Mesangial cell (primary cell): ENCODE data around the gene TLX2. TPM values are rescaled to one million over a fixed set of nuclear protein-coding genes. Genes with fewer than 3 reads are reported as not detected.

Experiments
- total RNA-seq: library from RNA; depleted of rRNA; stranded (reverse); fragments of >200 nt; gene quantifications from 2 replicates; pipeline ENCODE4 v1.2.3, GENCODE V29; 2015

The TLX2 gene
- total RNA-seq: not detected in 2 replicates

GRCh38 chr2:74514368-74515270, at the start of gene TLX2:
Gene TLX2, plus strand, starts transcription at chr2:74514450. Its CDS starts 357 bp downstream, at chr2:74514807.

GRCh38 chr2:74472086-74472944, 41.9 kb upstream of the TLX2 start, which contains the start of gene MRPL53:
Gene MRPL53, minus strand, starts transcription at chr2:74472680. Its CDS starts 20 bp downstream, at chr2:74472660.

GRCh38 chr2:74482801-74483674, 31.2 kb upstream of the TLX2 start, which contains the start of the genes CCDC142 and TTC31:
Gene CCDC142, minus strand, starts transcription at chr2:74482998. Its CDS starts 161 bp downstream, at chr2:74482837.
Gene TTC31, plus strand, starts transcription at chr2:74483081. Its CDS starts 15 bp downstream, at chr2:74483096.

GRCh38 chr2:74499267-74499939, 14.8 kb upstream of the TLX2 start, which contains the start of gene LBX2:
Gene LBX2, minus strand, starts transcription at chr2:74499603. Its CDS starts 66 bp downstream, at chr2:74499537.

GRCh38 chr2:74507145-74507925, 6.9 kb upstream of the TLX2 start, which contains the start of gene PCGF1:
Gene PCGF1, minus strand, starts transcription at chr2:74507695. Its CDS starts 27 bp downstream, at chr2:74507668.

GRCh38 chr2:74525717-74526648, 11.7 kb downstream of the TLX2 start, which contains the start of gene DQX1:
Gene DQX1, minus strand, starts transcription at chr2:74526231. Its CDS starts 502 bp downstream, at chr2:74525729.

GRCh38 chr2:74529357-74530238, 15.3 kb downstream of the TLX2 start, which contains the start of the genes AUP1 and HTRA2:
Gene AUP1, minus strand, starts transcription at chr2:74529706. Its CDS starts 77 bp downstream, at chr2:74529629.
Gene HTRA2, plus strand, starts transcription at chr2:74529933. Its CDS starts 74 bp downstream, at chr2:74530007.

GRCh38 chr2:74553892-74554819, 39.9 kb downstream of the TLX2 start, which contains the start of the genes DOK1 and LOXL3:
Gene DOK1, plus strand, starts transcription at chr2:74554720. Its CDS starts 35 bp downstream, at chr2:74554755.
Gene LOXL3, minus strand, starts transcription at chr2:74553942. Its CDS starts 1,308 bp downstream, at chr2:74552634.

Other genes starting within 250 kb of the TLX2 start
- under 0.01 and 0.51 TPM in 2 replicates for gene SLC4A5, start 171.0 kb upstream of the TLX2 start, total RNA-seq
- 84.4 and 103 TPM in 2 replicates for gene DCTN1, start 134.1 kb upstream of the TLX2 start, total RNA-seq
- 2.4 and 4.9 TPM in 2 replicates for gene C2orf81, start 92.8 kb upstream of the TLX2 start, total RNA-seq
- gene WDR54, start 92.7 kb upstream of the TLX2 start, total RNA-seq: 46.8 and 49.0 TPM in 2 replicates
- gene RTKN, start 72.5 kb upstream of the TLX2 start, total RNA-seq: 39.1 and 48.0 TPM in 2 replicates
- gene INO80B, start 59.4 kb upstream of the TLX2 start, total RNA-seq: 12.4 and 16.8 TPM in 2 replicates
- gene WBP1, start 56.0 kb upstream of the TLX2 start, total RNA-seq: 56.4 and 113 TPM in 2 replicates
- 68.6 and 75.9 TPM in 2 replicates for gene MOGS, start 49.1 kb upstream of the TLX2 start, total RNA-seq
- gene MRPL53, start 41.8 kb upstream of the TLX2 start, total RNA-seq: 26.5 and 31.4 TPM in 2 replicates
- 6.0 and 9.5 TPM in 2 replicates for gene CCDC142, start 31.5 kb upstream of the TLX2 start, total RNA-seq
- 20.8 and 22.2 TPM in 2 replicates for gene TTC31, start 31.4 kb upstream of the TLX2 start, total RNA-seq
- 1.5 and 6.7 TPM in 2 replicates for gene LBX2, start 14.8 kb upstream of the TLX2 start, total RNA-seq
- gene PCGF1, start 6.8 kb upstream of the TLX2 start, total RNA-seq: 10.4 and 15.0 TPM in 2 replicates
- gene DQX1, start 11.8 kb downstream of the TLX2 start, total RNA-seq: not detected in 2 replicates
- gene AUP1, start 15.3 kb downstream of the TLX2 start, total RNA-seq: 96.3 and 120 TPM in 2 replicates
- gene HTRA2, start 15.5 kb downstream of the TLX2 start, total RNA-seq: 39.9 and 45.8 TPM in 2 replicates
- gene LOXL3, start 39.5 kb downstream of the TLX2 start, total RNA-seq: 9.0 and 14.8 TPM in 2 replicates
- 32.8 and 43.5 TPM in 2 replicates for gene DOK1, start 40.3 kb downstream of the TLX2 start, total RNA-seq
- 1.1 and 1.3 TPM in 2 replicates for gene M1AP, start 133.9 kb downstream of the TLX2 start, total RNA-seq
- 12.7 and 12.9 TPM in 2 replicates for gene SEMA4F, start 139.8 kb downstream of the TLX2 start, total RNA-seq